Colonic mucosa (tissue), 4 donors: Measurements from ENCODE around the gene RHBDL2. TPM values are rescaled to one million over a fixed set of nuclear protein-coding genes. Genes with fewer than 3 reads are reported as not detected.

Experiments used
- DNase-seq: peaks from one replicate; pipeline ENCODE4 v3.0.0-alpha.2; 2020
- H3K27ac ChIP-seq: fragments of 200-600 bp; one replicate; pipeline ENCODE4 v1.8.0; 2021
- H3K27me3 ChIP-seq: fragments of 200-600 bp; one replicate; pipeline ENCODE4 v1.8.0; 2021
- H3K36me3 ChIP-seq: fragments of 200-600 bp; one replicate; pipeline ENCODE4 v1.8.0; 2021
- H3K4me1 ChIP-seq: fragments of 200-600 bp; one replicate; pipeline ENCODE4 v1.8.0; 2021; ENCODE audit warnings: mild to moderate bottlenecking
- H3K4me3 ChIP-seq: fragments of 200-600 bp; one replicate; pipeline ENCODE4 v1.8.0; 2021
- H3K9ac ChIP-seq, 2 donors: one replicate each; pipeline ENCODE4 v1.7.0; 2013; ENCODE audit warnings: control low read depth in 2 of 2, low read depth in 2 of 2, low read length in 2 of 2
- H3K9me3 ChIP-seq: fragments of 200-600 bp; one replicate; pipeline ENCODE4 v1.8.0; 2021
- CTCF ChIP-seq: fragments of 200-600 bp; IDR thresholded peaks from one replicate; pipeline ENCODE4 v1.8.0; 2022; ENCODE audit warnings: antibody characterized with exemption, mild to moderate bottlenecking
- intact Hi-C: fragments of 100-400 bp; cut with DNase I; formaldehyde crosslinking; loops from one replicate; pipeline ENCODE4 v1.14.1; 2022
- total RNA-seq, 2 donors: library from RNA; stranded (reverse); fragmentation: NEBNext Ultra II Directional in 1 of 2; extraction: Animal tissue kit (Norgen Biotek cat#: 25700) in 1 of 2; gene quantifications; one replicate each; pipeline ENCODE4 v1.2.1, GENCODE V29; 2021
- donor health status: healthy.
- donor health status: DM: no; HTN: no; CAD: no.
- donor health status: DM: no; HTN: no; CAD: no.

RHBDL2 gene
- total RNA-seq, 2 donors from 2014 or later: 42.5 to 46.7 TPM

- Histone ChIP-seq H3K27ac (no peak overlapping the region), H3K9ac (no peak overlapping the region), H3K9me3 (no peaks in the 10 kb centered on the region), H3K4me3 (no peak overlapping the region), H3K4me1 (no peaks in the 10 kb centered on the region), H3K27me3 (no peaks in the 10 kb centered on the region), H3K36me3 (no peaks in the 10 kb centered on the region)
- no peak for TF ChIP-seq CTCF
- DNase-seq: no peak
- intact Hi-C loops: no loop called here
Measured at GRCh38 chr1:38898653-38899230, 42.9 kb downstream of the RHBDL2 start.

GRCh38 chr1:38896169-38896568 lies 45.5 kb downstream of the RHBDL2 start:
- Histone ChIP-seq H3K27me3 (no peaks in the 10 kb centered on the region), H3K4me1 (no peaks in the 10 kb centered on the region), H3K27ac (no peak overlapping the region), H3K36me3 (no peaks in the 10 kb centered on the region), H3K9me3 (no peaks in the 10 kb centered on the region), H3K9ac (no peak overlapping the region), H3K4me3 (no peak overlapping the region)
- no peak for TF ChIP-seq CTCF
- no peak for DNase-seq
- intact Hi-C loops: no loop called here

GRCh38 chr1:38892976-38893375 lies 48.7 kb downstream of the RHBDL2 start:
- Histone ChIP-seq H3K9ac (no peak overlapping the region), H3K27me3 (no peaks in the 10 kb centered on the region), H3K27ac (no peak overlapping the region), H3K9me3 (no peaks in the 10 kb centered on the region), H3K4me3 (no peak overlapping the region), H3K4me1 (no peaks in the 10 kb centered on the region), H3K36me3 (no peaks in the 10 kb centered on the region)
- no peak for TF ChIP-seq CTCF
- DNase-seq: no peak
- intact Hi-C loops: no loop called here

- no peaks in the 10 kb centered on the region for H3K36me3 ChIP-seq
- H3K4me1 ChIP-seq: no peaks in the 10 kb centered on the region
- H3K27ac ChIP-seq: no peak overlapping the region
- no peaks in the 10 kb centered on the region for H3K9me3 ChIP-seq
- intact Hi-C loops: no loop called here
- no peaks in the 10 kb centered on the region for H3K27me3 ChIP-seq
- H3K9ac ChIP-seq: no peak overlapping the region
- no peak overlapping the region for H3K4me3 ChIP-seq
- no peak for TF ChIP-seq CTCF
- no peak for DNase-seq
Measured at GRCh38 chr1:38891753-38892152, 49.9 kb downstream of the RHBDL2 start.

- Histone ChIP-seq H3K4me1 (no peaks in the 10 kb centered on the region), H3K36me3 (no peaks in the 10 kb centered on the region), H3K9me3 (no peaks in the 10 kb centered on the region), H3K27me3 (no peaks in the 10 kb centered on the region), H3K27ac (no peak overlapping the region), H3K9ac (no peak overlapping the region), H3K4me3 (no peak overlapping the region)
- intact Hi-C loops: no loop called here
- DNase-seq: no peak
- TF ChIP-seq CTCF: no peak
Measured at GRCh38 chr1:38889589-38889988, 52.0 kb downstream of the RHBDL2 start.
